T47D (cell line): Measurements from ENCODE around the gene C22orf39.

Experiments used
- DNase-seq, 2 experiments: peaks; one replicate each; pipeline versions ENCODE4 v3.0.0 to v3.0.0-alpha.2; 2011 to 2012; ENCODE audit warnings: low read depth in 1 of 2, low spot score in 1 of 2
- JUND ChIP-seq: IDR thresholded peaks from 2 replicates; pipeline ENCODE4 v1.6.1; 2012; ENCODE audit warnings: low read depth
- in situ Hi-C: cut with HindIII; loops from 2 replicates; pipeline ENCODE4 v1.10.0; 2016; ENCODE audit warnings: low sequenced_read_pairs, low pct_unique_long_range_greater_than_20kb

C22orf39 gene

DNA sequence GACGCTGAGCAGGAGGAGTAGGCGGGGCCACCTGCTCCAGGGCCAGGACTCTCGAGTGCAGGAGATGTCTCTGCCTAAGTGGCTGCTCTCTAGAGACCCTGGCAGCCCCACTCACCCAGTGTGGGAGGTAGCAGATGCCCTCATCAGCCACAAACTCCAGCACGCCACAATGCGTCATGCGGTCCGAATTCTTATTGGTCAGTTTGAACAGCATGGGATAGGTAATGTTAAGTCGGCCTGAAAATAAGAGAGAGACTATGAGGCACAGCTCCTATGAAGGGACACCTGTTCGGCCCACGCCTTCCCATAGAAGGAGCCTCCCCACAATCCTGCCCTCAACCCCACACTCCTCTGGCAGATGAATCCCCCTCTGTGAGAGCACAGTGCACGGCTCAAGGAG is 24.1 kb upstream of the C22orf39 start:
- in situ Hi-C loops, result no loop called here
- TF ChIP-seq JUND, result no peak
- no peak for DNase-seq

DNA sequence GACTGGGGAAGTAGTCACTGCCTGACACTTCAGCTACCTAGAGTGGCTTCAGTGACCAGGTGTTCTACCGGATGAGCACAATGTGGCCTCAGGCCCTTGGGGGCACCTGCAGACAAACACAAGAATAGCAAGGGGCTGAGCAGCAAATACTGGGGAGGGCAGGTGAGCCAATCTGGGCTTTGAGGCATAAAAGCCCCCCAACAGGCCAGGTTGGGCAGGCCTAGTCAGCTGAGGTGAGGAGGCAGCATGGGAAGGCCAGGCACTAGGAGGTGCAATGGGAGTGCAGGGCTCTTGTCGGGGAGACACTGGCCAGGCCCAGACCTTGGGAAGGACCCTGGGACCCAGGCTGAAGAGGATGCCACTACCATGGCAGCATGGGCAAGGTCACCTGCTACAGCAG is 22.5 kb upstream of the C22orf39 start:
- no peak for DNase-seq
- in situ Hi-C loops, result no loop called here
- no peak for TF ChIP-seq JUND

- in situ Hi-C loops, result no loop called here
- DNase-seq, result no peak
- no peak for TF ChIP-seq JUND
Measured at GRCh38 chr22:19469421-19469820, 21.9 kb upstream of the C22orf39 start.

GRCh38 chr22:19467912-19468311 is 20.4 kb upstream of the C22orf39 start:
- DNase-seq, result no peak
- in situ Hi-C loops, result no loop called here
- no peak for TF ChIP-seq JUND

GRCh38 chr22:19466848-19467752 is 19.6 kb upstream of the C22orf39 start:
- DNase-seq, result no peak
- in situ Hi-C loops, result no loop called here
- TF ChIP-seq JUND, result no peak

GRCh38 chr22:19466126-19466716 is 18.7 kb upstream of the C22orf39 start:
- no peak for TF ChIP-seq JUND
- DNase-seq, result no peak
- in situ Hi-C loops, result no loop called here

GRCh38 chr22:19464975-19465374 is 17.5 kb upstream of the C22orf39 start:
- DNase-seq, result no peak
- in situ Hi-C loops, result no loop called here
- TF ChIP-seq JUND, result no peak

GRCh38 chr22:19464546-19464945 is 17.0 kb upstream of the C22orf39 start:
- no peak for TF ChIP-seq JUND
- in situ Hi-C loops, result no loop called here
- DNase-seq, result no peak

DNA sequence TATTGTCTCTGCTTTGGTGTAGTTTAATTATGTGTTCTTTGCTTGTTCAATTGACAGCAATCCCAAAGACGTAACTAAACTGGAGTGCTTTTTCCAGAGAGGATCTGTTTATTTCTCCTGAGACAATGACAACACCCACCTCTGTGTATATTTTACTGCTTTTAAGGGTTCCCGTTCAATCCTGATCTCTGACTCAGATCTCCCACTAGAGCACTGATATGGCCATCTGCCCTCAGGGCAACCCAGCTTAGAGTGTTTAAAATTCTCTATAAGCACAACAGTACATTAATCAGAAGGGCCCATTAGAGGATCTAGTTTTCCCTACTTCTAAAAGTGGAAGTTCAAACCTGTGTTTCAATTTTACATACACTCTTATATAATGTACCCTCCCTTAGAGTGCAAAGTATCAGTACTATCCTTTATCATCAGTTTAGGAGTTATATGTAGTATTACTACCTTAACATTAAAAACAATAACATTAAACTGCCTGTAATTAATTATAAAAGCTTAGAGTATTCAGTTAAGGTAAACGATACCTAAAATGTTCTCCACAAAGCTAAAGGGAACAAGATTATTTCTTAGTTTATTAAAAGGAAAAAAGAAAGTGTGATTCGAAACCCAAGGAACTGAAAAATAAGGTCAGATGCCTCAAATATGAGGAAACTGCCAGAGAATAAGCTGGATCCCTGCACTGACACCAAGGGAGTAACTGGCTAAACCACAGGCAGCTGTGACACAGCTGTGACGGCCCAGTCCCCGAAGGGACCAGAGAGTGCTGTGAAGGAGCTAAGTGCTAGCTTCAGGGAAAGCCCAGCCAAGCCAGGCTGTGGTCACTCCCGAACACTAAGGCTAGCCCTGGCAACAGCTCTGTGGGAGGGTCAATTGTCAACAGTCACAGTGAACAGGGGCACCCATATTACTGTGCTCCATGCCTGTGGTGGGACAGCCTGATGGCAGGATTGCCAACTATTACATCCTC is 16.3 kb upstream of the C22orf39 start:
- no peak for TF ChIP-seq JUND
- no peak for DNase-seq
- in situ Hi-C loops, result no loop called here

DNA sequence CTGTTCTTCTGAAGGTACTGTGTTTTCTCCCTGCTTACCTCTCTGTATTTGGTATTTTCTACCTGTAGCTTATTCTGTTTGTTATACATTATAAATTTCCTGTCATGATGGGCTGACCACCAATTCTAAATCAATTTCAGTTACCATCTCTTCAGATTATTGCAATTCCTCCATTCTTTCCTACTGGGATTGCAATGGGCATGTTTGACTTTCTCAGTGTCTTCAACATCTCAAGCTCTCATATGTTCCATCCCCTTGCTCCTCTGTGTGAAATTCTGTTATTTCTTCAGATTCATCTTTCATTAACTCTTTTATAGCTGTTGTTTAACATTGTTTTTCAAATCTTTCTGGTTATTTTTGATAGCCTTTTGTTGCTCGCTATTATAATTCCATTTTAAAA is 15.5 kb upstream of the C22orf39 start:
- TF ChIP-seq JUND, result no peak
- no peak for DNase-seq
- in situ Hi-C loops, result no loop called here

GRCh38 chr22:19461506-19461905 is 14.0 kb upstream of the C22orf39 start:
- no peak for TF ChIP-seq JUND
- in situ Hi-C loops, result no loop called here
- DNase-seq, result no peak

DNA sequence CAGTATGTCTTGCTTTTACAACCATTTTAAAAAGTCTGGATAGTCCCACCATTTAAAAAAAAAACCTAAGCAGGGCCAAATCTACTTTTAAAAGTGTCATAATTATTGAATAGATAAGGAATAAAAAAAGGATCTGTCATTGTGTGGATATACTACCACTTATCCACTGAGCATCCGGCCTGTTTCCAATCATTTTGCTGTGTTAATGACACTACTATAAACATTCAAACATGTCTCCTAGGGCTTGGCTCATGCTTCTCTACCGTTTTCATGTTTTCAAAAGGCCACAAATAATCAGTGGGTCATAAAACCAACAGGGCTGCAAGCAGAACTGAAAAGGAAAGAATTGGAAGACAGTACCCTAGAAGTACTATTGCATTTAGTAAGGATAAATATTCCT is 12.5 kb upstream of the C22orf39 start:
- in situ Hi-C loops, result no loop called here
- no peak for DNase-seq
- no peak for TF ChIP-seq JUND
